ENCODE results near the gene MANSC4. TPM values are rescaled to one million over a fixed set of nuclear protein-coding genes. Genes with fewer than 3 reads are reported as not detected.

MANSC4 gene
- total and polyA plus RNA-seq, 10 of the 15 experiments (the other 5 are each of a cell fraction or from before 2014, with no cell fraction given) = 0.18 to 0.21 (median 0.19) TPM; not detected in 7

- no peak overlapping the region for H3K4me3 ChIP-seq
- ATAC-seq = no peak
- no peaks in the 10 kb centered on the region; the same call in 1 of the 2 replicates for H3K79me2 ChIP-seq (ENCODE audit: control insufficient read depth, insufficient read depth, low read length)
- TF ChIP-seq MEF2A (IDR thresholded peaks at IDR 0.05; ENCODE audit: insufficient read depth, low read depth, low read length) (no peak), GABPA (IDR thresholded peaks at IDR 0.05; ENCODE audit: low read depth) (no peak), ZNF592 (IDR thresholded peaks at IDR 0.05) (no peak), TAF1 (IDR thresholded peaks at IDR 0.05; ENCODE audit: borderline replicate concordance, low read depth, low read length) (no peak), PKNOX1 (IDR thresholded peaks at IDR 0.05) (no peak), BCL11A (IDR thresholded peaks at IDR 0.05; ENCODE audit: low read depth, low read length) (no peak), REST (IDR thresholded peaks at IDR 0.05; ENCODE audit: low read depth, low read length) (no peak), NFYA (IDR thresholded peaks at IDR 0.05; ENCODE audit: borderline replicate concordance, low read depth, low read length) (no peak), RCOR1 (conservative IDR thresholded peaks at IDR 0.05; ENCODE audit: low read depth, low read length) (no peak), POU2F2 (IDR thresholded peaks at IDR 0.05; ENCODE audit: borderline replicate concordance, low read depth, low read length) (no peak), IKZF1 (conservative IDR thresholded peaks at IDR 0.05) (no peak), POLR2A (IDR thresholded peaks at IDR 0.05; ENCODE audit: low read depth, low read length) (no peak), NR2C1 (IDR thresholded peaks at IDR 0.05) (no peak), YY1 (IDR thresholded peaks at IDR 0.05; ENCODE audit: low read depth, low read length) (no peak), RAD21 (IDR thresholded peaks at IDR 0.05; ENCODE audit: insufficient read depth, low read depth, low read length) (no peak), KAT2A (conservative IDR thresholded peaks at IDR 0.05; ENCODE audit: control insufficient read depth, low read depth, low read length) (no peak)
- no peaks in the 10 kb centered on the region for H3K9me3 ChIP-seq (replicated peaks; ENCODE audit: control insufficient read depth, insufficient read depth, low read length)
- DNase-seq (ENCODE audit: low read depth, low spot score) = no peak
- intact Hi-C loops (cut with micrococcal nuclease; ENCODE audit: unreplicated experiment) = loop anchor here (1.0 to 2.0 kb wide), 4 partner anchors 47 to 1139 kb away; partner anchors contain the start of genes KLHL42 and MANSC4
- no peak overlapping the region for H3K27ac ChIP-seq (ENCODE audit: control insufficient read depth, insufficient read depth)
- 95% methylated on average over 1 of the region's 1 CpG for WGBS (ENCODE audit: insufficient coverage, insufficient replicate concordance, low lambda C conversion rate, missing lambda C conversion rate)
- no peak overlapping the region for H2AFZ ChIP-seq (ENCODE audit: control insufficient read depth, low read depth, low read length)
- ChIA-PET CTCF (interaction anchor here (0.6 to 7.4 kb wide), 24 partner anchors 9 to 1584 kb away, joined by 3 to 122 read pairs (median 4); no protein-coding TSS in a partner anchor), RAD21 (ENCODE audit: unreplicated experiment) (interaction anchor here (0.6 to 3.4 kb wide), 10 partner anchors 9 to 1266 kb away, joined by 3 to 43 read pairs (median 4); no protein-coding TSS in a partner anchor), POLR2A (interaction anchor here (0.6 to 1.0 kb wide), 3 partner anchors 22 to 206 kb away, joined by 4 read pairs; no protein-coding TSS in a partner anchor), SMC1A (ENCODE audit: uncharacterized antibody, unreplicated experiment) (interaction anchor here (0.7 to 6.6 kb wide), 12 partner anchors 9 to 209 kb away, joined by 3 to 70 read pairs (median 4); no protein-coding TSS in a partner anchor)
- H3K27me3 ChIP-seq (replicated peaks in 1 of 2; ENCODE audit: control insufficient read depth in 2 of 2, insufficient read depth in 2 of 2, low read length in 1 of 2) = no peaks in the 10 kb centered on the region
- in situ Hi-C loops (cut with MboI) = loop anchor here (5.0 kb wide), 2 partner anchors 209 to 1144 kb away; no protein-coding TSS in a partner anchor
- no peaks in the 10 kb centered on the region for H4K20me1 ChIP-seq (ENCODE audit: control insufficient read depth, insufficient read depth)
- no peak for FAIRE-seq
- H3K4me1 ChIP-seq (ENCODE audit: control insufficient read depth, insufficient read depth, low read length) = no peaks in the 10 kb centered on the region
- peaks cover 5 to 13% of the 10 kb centered on the region in 2 experiments; a peak in 3 of 4 replicates for H3K36me3 ChIP-seq (ENCODE audit: control insufficient read depth in 2 of 2, insufficient read depth in 2 of 2, low read length in 1 of 2)
- H3K9ac ChIP-seq (ENCODE audit: control insufficient read depth, insufficient read depth, low read length) = no peak overlapping the region
- no TSS peak for BruUV-seq (replicated peaks)
- H3K4me2 ChIP-seq (ENCODE audit: control insufficient read depth, insufficient read depth) = no peak overlapping the region
Observed at GRCh38 chr12:27733791-27734190, 46.2 kb downstream of the MANSC4 start.

Data from GM12878 (cell line).